Natural killer cell (primary cell): Measurements from ENCODE around the gene DPYD. TPM values are rescaled to one million over a fixed set of nuclear protein-coding genes. Genes with fewer than 3 reads are reported as not detected.

Experiments used
- ATAC-seq, 3 donors: fragments of 150-1000 bp in 2 of 3; fragments of 200-7000 bp in 1 of 3; cut with Tn5 transposase; 1 replicate in 1 of 3; 2 replicates in 2 of 3; pipeline ENCODE4 v1.10.0; 2021; ENCODE audit warnings: mild to moderate bottlenecking in 2 of 3, moderate library complexity in 2 of 3
- DNase-seq, 2 donors: peaks; one replicate each; pipeline versions ENCODE4 v3.0.0 to v3.0.0-alpha.2; 2013 to 2021; ENCODE audit warnings: mixed read lengths in 1 of 2
- H3K27ac ChIP-seq: one replicate; pipeline ENCODE4 v1.5.1; 2013; ENCODE audit warnings: mild to moderate bottlenecking, low read length
- H3K27me3 ChIP-seq: one replicate; pipeline ENCODE4 v1.6.1; 2013; ENCODE audit warnings: low read length; ENCODE audit not compliant: control insufficient read depth, insufficient read depth
- H3K36me3 ChIP-seq: one replicate; pipeline ENCODE4 v1.6.1; 2013; ENCODE audit warnings: low read length; ENCODE audit not compliant: control insufficient read depth, insufficient read depth
- H3K4me1 ChIP-seq: one replicate; pipeline ENCODE4 v1.6.1; 2013; ENCODE audit warnings: low read length; ENCODE audit not compliant: control insufficient read depth, insufficient read depth
- H3K4me3 ChIP-seq: one replicate; pipeline ENCODE4 v1.5.1; 2013; ENCODE audit warnings: low read length
- H3K9me3 ChIP-seq: one replicate; pipeline ENCODE4 v1.6.1; 2013; ENCODE audit warnings: low read length; ENCODE audit not compliant: control insufficient read depth, insufficient read depth
- H3K27ac Mint-ChIP-seq, 2 donors: one replicate each; pipeline ENCODE4 v1.8.0; 2022; ENCODE audit warnings: mild to moderate bottlenecking in 2 of 2, mixed read lengths in 2 of 2, moderate library complexity in 1 of 2
- H3K27me3 Mint-ChIP-seq, 2 donors: one replicate each; pipeline ENCODE4 v1.8.0; 2022; ENCODE audit warnings: low read depth in 2 of 2, mixed read lengths in 2 of 2
- H3K36me3 Mint-ChIP-seq: one replicate; pipeline ENCODE4 v1.8.0; 2022; ENCODE audit warnings: mixed read lengths
- H3K4me1 Mint-ChIP-seq, 2 donors: one replicate each; pipeline ENCODE4 v1.8.0; 2022; ENCODE audit warnings: mixed read lengths in 2 of 2
- H3K4me3 Mint-ChIP-seq: one replicate; pipeline ENCODE4 v1.8.0; 2022; ENCODE audit warnings: mild to moderate bottlenecking, moderate library complexity, mixed read lengths
- H3K9me3 Mint-ChIP-seq, 2 donors: one replicate each; pipeline ENCODE4 v1.8.0; 2022; ENCODE audit warnings: mixed read lengths in 2 of 2
- CTCF ChIP-seq: fragments of 200-600 bp; IDR thresholded peaks from one replicate; pipeline ENCODE4 v1.8.0; 2022; ENCODE audit warnings: antibody characterized with exemption
- WGBS: methylation state at CpG from one replicate; pipeline ENCODE4 v1.1.7; 2013; ENCODE audit warnings: missing lambda C conversion rate; ENCODE audit not compliant: insufficient coverage; 5-methylcytosine and 5-hydroxymethylcytosine counted together
- intact Hi-C: fragments of 100-400 bp; cut with micrococcal nuclease; formaldehyde crosslinking; loops from one replicate; pipeline ENCODE4 v1.14.2; 2022
- total RNA-seq, 4 donors: library from RNA; stranded (reverse); fragments of 120-200 nt in 1 of 4; gene quantifications; one replicate each; pipeline versions ENCODE4 v1.2.3 to v1.2.4, GENCODE V29; 2013 to 2022

The DPYD gene
- total RNA-seq, 3 donors from 2014 or later (not counting 1 experiment from before 2014, with no cell fraction given), result 56.6 to 66.7 (median 56.9) TPM

- no peak for DNase-seq
- no peak for ATAC-seq
- H3K27me3 ChIP-seq, result no peaks in the 10 kb centered on the region
- H3K4me3 Mint-ChIP-seq, result no peak overlapping the region
- H3K4me3 ChIP-seq, result no peak overlapping the region
- no peaks in the 10 kb centered on the region for H3K27me3 Mint-ChIP-seq
- H3K4me1 ChIP-seq, result no peaks in the 10 kb centered on the region
- no peak overlapping the region for H3K27ac ChIP-seq
- intact Hi-C loops, result no loop called here
- no peaks in the 10 kb centered on the region for H3K4me1 Mint-ChIP-seq
- H3K9me3 Mint-ChIP-seq, result peaks cover 0 to 5% of the 10 kb centered on the region in 2 donors
- H3K36me3 ChIP-seq, result no peaks in the 10 kb centered on the region
- no peaks in the 10 kb centered on the region for H3K36me3 Mint-ChIP-seq
- H3K9me3 ChIP-seq, result peaks cover 4% of the 10 kb centered on the region
- H3K27ac Mint-ChIP-seq, result no peak overlapping the region
- TF ChIP-seq CTCF, result no peak
Measured at GRCh38 chr1:97063532-97063931, 857.3 kb downstream of the DPYD start.

- ATAC-seq, result no peak
- 91% methylated on average over 2 of the region's 2 CpGs for WGBS
- H3K27ac Mint-ChIP-seq, result no peak overlapping the region
Measured at GRCh38 chr1:97061604-97062003, 859.2 kb downstream of the DPYD start.

GRCh38 chr1:97056386-97056785, 864.4 kb downstream of the DPYD start:
- Mint-ChIP-seq H3K4me3 (no peak overlapping the region), H3K27ac (no peak overlapping the region), H3K27me3 (no peaks in the 10 kb centered on the region), H3K4me1 (no peaks in the 10 kb centered on the region), H3K9me3 (peaks cover 5 to 7% of the 10 kb centered on the region in 2 donors), H3K36me3 (no peaks in the 10 kb centered on the region)
- Histone ChIP-seq H3K9me3 (peaks cover 10% of the 10 kb centered on the region), H3K4me3 (no peak overlapping the region), H3K36me3 (no peaks in the 10 kb centered on the region), H3K27ac (no peak overlapping the region), H3K27me3 (no peaks in the 10 kb centered on the region), H3K4me1 (no peaks in the 10 kb centered on the region)
- no peak for TF ChIP-seq CTCF
- intact Hi-C loops, result no loop called here
- 86% methylated on average over 2 of the region's 2 CpGs for WGBS
- ATAC-seq (no peak), DNase-seq (no peak)

More at GRCh38 chr1:97061604-97062003, 859.2 kb downstream of the DPYD start:
- no peaks in the 10 kb centered on the region for H3K36me3 ChIP-seq
- Mint-ChIP-seq H3K27me3 (no peaks in the 10 kb centered on the region), H3K4me1 (no peaks in the 10 kb centered on the region), H3K9me3 (peaks cover 0 to 7% of the 10 kb centered on the region in 2 donors), H3K36me3 (no peaks in the 10 kb centered on the region), H3K4me3 (no peak overlapping the region)
- H3K4me1 ChIP-seq, result no peaks in the 10 kb centered on the region
- TF ChIP-seq CTCF, result no peak
- intact Hi-C loops, result no loop called here
- H3K27ac ChIP-seq, result no peak overlapping the region
- no peaks in the 10 kb centered on the region for H3K27me3 ChIP-seq
- no peak for DNase-seq
- peaks cover 11% of the 10 kb centered on the region for H3K9me3 ChIP-seq
- no peak overlapping the region for H3K4me3 ChIP-seq

- TF ChIP-seq CTCF, result no peak
- H3K27ac Mint-ChIP-seq, result no peak overlapping the region
- 93% methylated on average over 2 of the region's 2 CpGs for WGBS
Measured at GRCh38 chr1:97053268-97053667, 867.6 kb downstream of the DPYD start.

More at GRCh38 chr1:97053268-97053667, 867.6 kb downstream of the DPYD start:
- Histone ChIP-seq H3K27me3 (no peaks in the 10 kb centered on the region), H3K4me3 (no peak overlapping the region), H3K4me1 (no peaks in the 10 kb centered on the region), H3K27ac (no peak overlapping the region), H3K9me3 (peaks cover 10% of the 10 kb centered on the region), H3K36me3 (no peaks in the 10 kb centered on the region)
- H3K4me1 Mint-ChIP-seq, result no peaks in the 10 kb centered on the region
- H3K4me3 Mint-ChIP-seq, result no peak overlapping the region
- intact Hi-C loops, result no loop called here
- DNase-seq (no peak), ATAC-seq (no peak)
- H3K27me3 Mint-ChIP-seq, result peaks cover 0 to 3% of the 10 kb centered on the region in 2 donors
- peaks cover 2 to 8% of the 10 kb centered on the region in 2 donors for H3K9me3 Mint-ChIP-seq
- no peaks in the 10 kb centered on the region for H3K36me3 Mint-ChIP-seq
